Measurements from ENCODE around the gene SYT12.

DNA sequence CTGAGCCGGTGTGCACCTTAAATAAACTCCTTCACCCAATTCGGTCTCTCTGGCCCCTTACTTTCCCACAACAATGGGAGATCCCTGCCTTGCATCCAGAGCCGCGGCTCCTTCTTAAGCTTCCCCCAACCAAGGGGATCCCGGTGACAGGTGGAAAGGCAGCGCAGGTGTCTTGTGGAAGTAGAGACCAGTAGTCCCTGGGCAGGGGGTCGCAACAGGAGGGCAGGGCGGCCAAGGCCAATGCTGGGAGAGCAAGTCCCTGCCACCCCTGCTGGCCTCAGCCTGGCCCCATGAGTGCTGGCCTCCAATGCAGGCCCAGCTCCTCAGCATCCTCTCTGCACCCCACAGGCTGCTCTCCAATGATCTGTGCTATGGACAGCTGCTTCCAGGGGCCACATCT lies 7.9 kb upstream of the SYT12 start:
- no peak for TF ChIP-seq POLR2AphosphoS5 (IDR thresholded peaks at IDR 0.05; ENCODE audit: low read depth, low read length)
- TF ChIP-seq TAF1 (IDR thresholded peaks at IDR 0.05; ENCODE audit: borderline replicate concordance, insufficient read depth, low read length): no peak
- TF ChIP-seq, protein P1, sequence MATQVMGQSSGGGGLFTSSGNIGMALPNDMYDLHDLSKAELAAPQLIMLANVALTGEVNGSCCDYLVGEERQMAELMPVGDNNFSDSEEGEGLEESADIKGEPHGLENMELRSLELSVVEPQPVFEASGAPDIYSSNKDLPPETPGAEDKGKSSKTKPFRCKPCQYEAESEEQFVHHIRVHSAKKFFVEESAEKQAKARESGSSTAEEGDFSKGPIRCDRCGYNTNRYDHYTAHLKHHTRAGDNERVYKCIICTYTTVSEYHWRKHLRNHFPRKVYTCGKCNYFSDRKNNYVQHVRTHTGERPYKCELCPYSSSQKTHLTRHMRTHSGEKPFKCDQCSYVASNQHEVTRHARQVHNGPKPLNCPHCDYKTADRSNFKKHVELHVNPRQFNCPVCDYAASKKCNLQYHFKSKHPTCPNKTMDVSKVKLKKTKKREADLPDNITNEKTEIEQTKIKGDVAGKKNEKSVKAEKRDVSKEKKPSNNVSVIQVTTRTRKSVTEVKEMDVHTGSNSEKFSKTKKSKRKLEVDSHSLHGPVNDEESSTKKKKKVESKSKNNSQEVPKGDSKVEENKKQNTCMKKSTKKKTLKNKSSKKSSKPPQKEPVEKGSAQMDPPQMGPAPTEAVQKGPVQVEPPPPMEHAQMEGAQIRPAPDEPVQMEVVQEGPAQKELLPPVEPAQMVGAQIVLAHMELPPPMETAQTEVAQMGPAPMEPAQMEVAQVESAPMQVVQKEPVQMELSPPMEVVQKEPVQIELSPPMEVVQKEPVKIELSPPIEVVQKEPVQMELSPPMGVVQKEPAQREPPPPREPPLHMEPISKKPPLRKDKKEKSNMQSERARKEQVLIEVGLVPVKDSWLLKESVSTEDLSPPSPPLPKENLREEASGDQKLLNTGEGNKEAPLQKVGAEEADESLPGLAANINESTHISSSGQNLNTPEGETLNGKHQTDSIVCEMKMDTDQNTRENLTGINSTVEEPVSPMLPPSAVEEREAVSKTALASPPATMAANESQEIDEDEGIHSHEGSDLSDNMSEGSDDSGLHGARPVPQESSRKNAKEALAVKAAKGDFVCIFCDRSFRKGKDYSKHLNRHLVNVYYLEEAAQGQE (IDR thresholded peaks at IDR 0.05; ENCODE audit: insufficient read depth in 1 of 2, low read depth in 2 of 2, low read length in 2 of 2): no peak
